ENCODE data around the gene TUBB2A.

DNA sequence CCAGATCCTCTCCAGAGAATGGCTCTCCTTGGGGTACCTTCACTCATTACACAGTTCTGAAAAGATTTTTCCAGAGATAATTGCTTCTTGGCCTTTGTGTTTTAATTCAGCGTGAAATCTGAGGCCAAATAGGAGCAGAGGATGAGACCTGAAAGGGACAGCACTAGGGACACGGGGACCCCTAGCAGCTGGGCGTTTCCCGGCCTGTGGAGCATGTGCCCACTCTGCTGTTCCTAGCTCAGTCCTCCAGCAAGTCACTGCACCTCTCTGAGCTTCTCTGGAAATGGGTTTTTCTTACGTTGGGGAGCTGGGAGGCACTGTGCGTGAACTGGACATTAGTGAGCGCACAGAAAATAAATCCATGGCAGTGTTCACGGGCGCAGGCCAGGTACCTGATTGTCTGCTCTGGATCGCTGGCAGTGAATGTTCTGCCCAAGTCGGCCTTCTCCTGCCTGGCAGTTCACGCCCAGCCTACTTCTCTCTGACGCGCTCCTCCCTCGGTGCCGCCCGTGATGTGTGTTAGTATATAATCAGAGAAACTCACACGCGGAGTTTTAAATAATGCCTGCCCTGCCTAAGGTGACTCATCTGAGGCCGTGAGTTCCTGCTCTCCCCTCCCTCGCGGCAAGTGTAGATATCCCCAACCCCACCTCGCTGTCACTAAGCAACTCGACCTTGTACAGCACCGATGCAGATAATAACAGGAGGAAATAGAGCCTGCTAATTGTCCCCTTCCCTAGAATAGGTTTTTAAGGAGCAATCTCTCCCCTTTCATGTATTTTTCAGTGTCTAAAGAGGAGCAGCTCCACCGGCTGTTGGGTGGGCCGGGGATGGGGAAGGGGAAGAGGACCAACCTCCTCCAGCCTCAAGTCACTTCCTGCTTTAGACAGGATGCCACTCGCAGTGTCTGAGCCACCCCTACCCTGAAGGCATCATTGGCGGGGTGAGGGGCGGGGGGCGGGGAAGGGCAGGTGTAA, 2.7 kb upstream of the TUBB2A start:
- TF ChIP-seq, protein P1, sequence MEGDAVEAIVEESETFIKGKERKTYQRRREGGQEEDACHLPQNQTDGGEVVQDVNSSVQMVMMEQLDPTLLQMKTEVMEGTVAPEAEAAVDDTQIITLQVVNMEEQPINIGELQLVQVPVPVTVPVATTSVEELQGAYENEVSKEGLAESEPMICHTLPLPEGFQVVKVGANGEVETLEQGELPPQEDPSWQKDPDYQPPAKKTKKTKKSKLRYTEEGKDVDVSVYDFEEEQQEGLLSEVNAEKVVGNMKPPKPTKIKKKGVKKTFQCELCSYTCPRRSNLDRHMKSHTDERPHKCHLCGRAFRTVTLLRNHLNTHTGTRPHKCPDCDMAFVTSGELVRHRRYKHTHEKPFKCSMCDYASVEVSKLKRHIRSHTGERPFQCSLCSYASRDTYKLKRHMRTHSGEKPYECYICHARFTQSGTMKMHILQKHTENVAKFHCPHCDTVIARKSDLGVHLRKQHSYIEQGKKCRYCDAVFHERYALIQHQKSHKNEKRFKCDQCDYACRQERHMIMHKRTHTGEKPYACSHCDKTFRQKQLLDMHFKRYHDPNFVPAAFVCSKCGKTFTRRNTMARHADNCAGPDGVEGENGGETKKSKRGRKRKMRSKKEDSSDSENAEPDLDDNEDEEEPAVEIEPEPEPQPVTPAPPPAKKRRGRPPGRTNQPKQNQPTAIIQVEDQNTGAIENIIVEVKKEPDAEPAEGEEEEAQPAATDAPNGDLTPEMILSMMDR (IDR thresholded peaks at IDR 0.05) = no peak
- TF ChIP-seq POLR2A (IDR thresholded peaks at IDR 0.05; ENCODE audit: low read depth) = no peak
